CD4-positive, alpha-beta T cell treated with Interferon alpha-2 for 1 hour (primary cell): ENCODE data around the gene EIPR1.

Experiments
- DNase-seq, 2 donors: peaks; one replicate each; pipeline ENCODE4 v3.0.0-alpha.2; 2020 to 2022

The EIPR1 gene

DNA sequence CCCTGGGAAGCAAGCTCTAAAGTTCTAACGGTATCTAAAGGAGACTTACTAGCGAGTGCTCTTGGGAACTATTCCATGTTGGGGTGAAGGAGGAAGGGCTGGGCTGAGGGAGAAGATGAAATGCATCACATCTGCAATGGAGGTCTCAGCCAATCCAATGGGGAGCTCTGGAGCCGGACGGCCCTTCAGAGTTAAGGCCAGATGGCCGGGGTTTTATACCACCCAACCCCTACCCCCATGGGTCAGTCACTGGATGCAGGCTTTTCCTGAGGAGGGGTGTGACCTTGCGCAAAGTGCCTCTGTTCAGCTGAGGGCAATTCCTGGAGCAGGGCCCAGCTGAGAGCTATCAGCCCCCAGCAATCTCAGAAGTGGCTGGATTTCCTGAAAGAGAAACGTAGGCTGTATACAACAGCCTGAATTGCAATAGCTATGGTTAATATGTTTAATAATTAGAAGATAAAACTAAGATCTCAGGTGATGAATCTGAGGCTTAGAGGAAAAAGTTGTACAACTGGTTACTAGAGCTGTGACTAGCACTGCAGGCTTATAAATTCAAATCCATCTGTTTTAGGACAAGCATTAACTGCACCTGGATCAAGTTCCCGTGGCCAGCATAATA lies 21.6 kb downstream of the EIPR1 start:
- no peak for DNase-seq

DNA sequence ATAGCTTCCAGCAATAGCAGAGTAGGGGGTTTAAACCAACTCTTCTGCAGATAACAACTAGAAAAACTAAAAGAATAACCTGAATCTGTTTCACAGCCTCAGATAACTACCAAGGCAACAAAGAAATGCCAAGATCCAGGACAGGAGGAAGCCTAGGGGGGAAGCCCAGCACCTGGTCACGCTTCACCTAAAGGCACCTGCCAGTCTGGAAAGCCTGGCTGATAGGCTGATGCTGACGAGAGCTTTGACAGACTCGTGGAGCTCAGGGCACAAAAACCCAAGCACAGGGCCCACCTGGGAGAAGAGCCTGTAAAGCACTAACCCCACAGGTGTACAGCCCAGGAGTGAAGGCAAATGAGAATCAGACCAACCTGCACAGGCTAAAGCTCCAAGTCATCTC lies 22.6 kb downstream of the EIPR1 start:
- no peak for DNase-seq

DNA sequence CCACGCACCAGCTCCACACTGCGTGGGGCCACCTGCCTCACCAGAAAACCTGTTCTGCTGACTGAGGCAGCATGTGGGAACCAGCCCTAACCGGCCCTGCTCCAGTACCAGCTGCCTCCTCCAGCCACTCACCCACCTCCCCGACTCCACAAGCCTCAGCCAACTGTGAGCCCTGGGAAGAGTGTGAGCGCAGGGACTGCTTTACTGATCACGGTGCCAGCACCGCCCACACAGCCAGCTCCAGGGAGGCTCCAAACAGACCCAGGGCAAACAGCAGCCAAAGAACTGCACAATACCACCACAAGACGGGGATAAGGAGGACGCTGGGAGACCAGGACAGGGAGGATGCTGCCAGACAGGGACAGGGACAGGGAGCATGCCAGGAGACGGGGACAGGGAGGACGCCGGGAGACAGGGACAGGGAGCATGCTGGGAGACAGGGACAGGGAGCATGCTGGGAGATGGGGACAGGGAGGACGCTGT lies 28.4 kb downstream of the EIPR1 start:
- no peak for DNase-seq

- no peak for DNase-seq
Observed at GRCh38 chr2:3348767-3349166, 28.9 kb downstream of the EIPR1 start.

GRCh38 chr2:3345621-3346020 lies 32.0 kb downstream of the EIPR1 start:
- DNase-seq = no peak

- no peak for DNase-seq
Observed at GRCh38 chr2:3344897-3345296, 32.7 kb downstream of the EIPR1 start.

GRCh38 chr2:3343012-3343411 lies 34.6 kb downstream of the EIPR1 start:
- no peak for DNase-seq

- DNase-seq = no peak
Observed at GRCh38 chr2:3342324-3342723, 35.3 kb downstream of the EIPR1 start.

DNA sequence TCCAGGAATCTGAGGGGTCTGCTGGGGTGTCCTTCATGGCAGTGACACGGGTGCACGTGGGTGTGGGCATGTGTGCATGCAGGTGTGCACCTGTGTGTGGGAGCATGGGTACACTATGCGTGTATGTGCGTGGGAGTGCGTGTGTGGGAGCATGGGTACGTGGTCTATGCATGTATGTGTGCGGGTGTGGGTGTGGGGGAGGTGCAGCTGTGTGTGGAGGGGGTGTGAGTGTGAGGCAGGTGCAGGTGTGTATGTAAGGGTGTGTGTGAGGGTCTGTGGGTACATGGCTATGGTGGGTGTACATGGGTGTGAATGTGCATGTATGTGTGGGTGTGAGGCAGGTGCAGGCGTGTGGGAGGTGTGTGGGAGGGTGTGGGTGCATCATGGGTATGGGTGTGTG lies 36.3 kb downstream of the EIPR1 start:
- DNase-seq = no peak

DNA sequence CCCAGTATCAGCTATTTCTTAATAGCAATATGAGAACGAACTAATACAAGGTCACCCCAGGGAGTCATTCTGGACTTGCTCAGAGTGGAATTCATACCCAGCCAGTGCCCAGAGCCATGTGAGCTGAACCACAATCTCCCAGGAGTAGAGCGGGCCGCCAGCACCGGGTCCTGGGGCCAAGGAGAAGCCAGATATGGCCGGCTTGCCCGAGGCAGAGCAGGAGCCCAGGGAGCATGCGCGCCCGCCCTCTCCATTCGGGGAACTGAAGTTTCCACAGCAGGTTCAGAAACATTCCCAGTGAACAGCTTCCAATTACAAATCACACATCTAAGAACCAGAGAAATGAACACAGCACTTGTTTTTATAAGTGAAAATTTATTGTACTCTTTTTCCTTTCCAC lies 37.5 kb downstream of the EIPR1 start:
- no peak for DNase-seq

GRCh38 chr2:3338340-3338739 lies 39.3 kb downstream of the EIPR1 start:
- no peak for DNase-seq

GRCh38 chr2:3336844-3337243 lies 40.8 kb downstream of the EIPR1 start:
- no peak for DNase-seq

- DNase-seq = no peak
Observed at GRCh38 chr2:3334392-3335345, 42.9 kb downstream of the EIPR1 start.

DNA sequence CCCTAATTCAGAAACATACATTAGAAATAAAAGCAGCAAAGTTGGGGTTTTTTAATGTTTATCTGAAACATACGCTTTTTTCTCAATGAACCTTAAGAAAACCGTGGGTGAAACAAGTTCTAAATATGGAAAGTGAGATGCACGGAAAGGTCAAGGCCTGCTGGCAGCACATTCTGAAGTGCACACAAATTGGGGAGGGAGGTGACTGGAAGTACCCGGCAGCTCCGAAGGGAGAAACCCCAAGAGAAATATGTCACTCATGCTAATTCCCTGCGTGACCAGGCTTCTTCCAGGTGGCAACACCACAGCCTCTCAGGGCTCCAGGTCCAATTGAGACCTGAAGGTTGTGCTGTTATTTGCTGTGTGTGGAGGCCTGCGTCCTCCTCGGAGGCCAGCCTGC lies 45.5 kb downstream of the EIPR1 start:
- DNase-seq = no peak

- DNase-seq = no peak
Observed at GRCh38 chr2:3329491-3329890, 48.1 kb downstream of the EIPR1 start.

DNA sequence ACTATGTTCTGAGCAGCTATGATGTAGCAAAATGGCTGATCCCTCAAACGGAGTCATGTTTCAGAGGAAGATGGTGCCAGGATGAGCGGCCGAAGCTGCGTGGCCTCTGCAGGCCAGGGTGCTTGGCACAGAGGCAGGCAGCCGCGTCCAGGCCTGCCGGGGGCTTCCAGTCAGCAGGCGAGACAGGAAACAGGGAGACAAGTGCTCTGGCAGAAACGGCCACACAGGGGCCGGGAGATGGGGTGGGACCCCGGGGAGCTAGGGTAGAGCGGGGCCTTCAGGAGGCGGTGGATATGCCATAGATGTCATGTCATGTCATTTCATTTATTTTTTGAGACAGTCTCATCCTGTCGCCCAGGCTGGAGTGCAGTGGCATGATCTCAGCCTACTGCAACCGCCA lies 50.7 kb downstream of the EIPR1 start:
- DNase-seq = no peak

DNA sequence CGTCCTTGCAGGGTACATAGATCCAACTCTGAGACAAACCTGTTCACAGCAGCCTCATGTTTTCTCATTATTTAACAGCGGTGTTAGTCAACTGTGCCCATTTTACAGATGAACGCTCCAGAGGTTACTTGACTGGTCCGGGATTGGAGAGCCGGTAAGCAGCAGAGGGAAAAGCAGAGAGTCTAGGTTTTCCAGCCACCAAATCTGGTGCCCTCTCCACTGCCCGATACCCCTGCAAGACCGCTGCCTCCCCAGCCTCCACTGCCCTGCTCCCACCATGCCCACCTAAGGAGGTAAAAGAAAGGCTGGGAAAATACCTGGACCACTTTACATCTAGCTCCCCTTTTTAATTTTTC lies 51.5 kb downstream of the EIPR1 start:
- DNase-seq = no peak

- DNase-seq = no peak
Observed at GRCh38 chr2:3325458-3326181, 52.0 kb downstream of the EIPR1 start.

GRCh38 chr2:3324404-3325281 lies 53.0 kb downstream of the EIPR1 start:
- DNase-seq = no peak

- no peak for DNase-seq
Observed at GRCh38 chr2:3324036-3324386, 53.6 kb downstream of the EIPR1 start.

DNA sequence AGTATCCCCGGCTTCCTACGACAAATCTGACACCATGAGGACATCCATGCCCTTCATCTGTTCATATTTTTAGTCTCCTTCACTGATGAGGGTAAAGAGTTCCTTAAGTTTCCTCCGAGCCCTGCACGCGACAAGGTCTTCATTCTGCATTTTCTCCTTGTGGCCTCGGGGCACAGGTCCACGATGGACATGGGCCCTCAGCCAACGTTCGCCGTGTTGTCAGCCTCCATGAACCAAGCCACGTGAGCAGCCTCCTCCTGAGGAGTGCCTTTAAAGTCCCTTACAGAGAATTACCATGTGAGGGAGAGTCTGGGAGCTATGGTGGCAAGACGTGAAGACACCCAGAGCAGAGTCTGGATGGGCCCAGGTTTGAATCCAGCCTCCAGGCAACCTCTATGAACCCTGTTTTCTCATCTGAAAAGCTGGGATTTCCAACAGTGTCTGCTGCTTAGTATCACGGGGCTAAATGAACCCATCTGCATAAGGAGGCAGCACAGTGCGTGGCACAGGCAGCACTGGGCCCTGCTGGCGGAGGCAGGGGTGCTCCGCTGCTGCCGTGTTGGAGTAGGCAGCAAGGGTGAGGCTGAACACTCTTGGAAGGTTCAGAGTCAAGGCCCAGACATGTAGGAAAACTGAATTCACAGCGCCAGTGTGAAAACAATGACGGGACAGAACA lies 54.1 kb downstream of the EIPR1 start:
- no peak for DNase-seq

- no peak for DNase-seq
Observed at GRCh38 chr2:3322311-3322970, 55.2 kb downstream of the EIPR1 start.
